ENCODE data around the gene EMID1. TPM values are rescaled to one million over a fixed set of nuclear protein-coding genes. Genes with fewer than 3 reads are reported as not detected.

Gene EMID1
- total RNA-seq, 1 experiment from 2014 or later: 5.4 TPM

DNA sequence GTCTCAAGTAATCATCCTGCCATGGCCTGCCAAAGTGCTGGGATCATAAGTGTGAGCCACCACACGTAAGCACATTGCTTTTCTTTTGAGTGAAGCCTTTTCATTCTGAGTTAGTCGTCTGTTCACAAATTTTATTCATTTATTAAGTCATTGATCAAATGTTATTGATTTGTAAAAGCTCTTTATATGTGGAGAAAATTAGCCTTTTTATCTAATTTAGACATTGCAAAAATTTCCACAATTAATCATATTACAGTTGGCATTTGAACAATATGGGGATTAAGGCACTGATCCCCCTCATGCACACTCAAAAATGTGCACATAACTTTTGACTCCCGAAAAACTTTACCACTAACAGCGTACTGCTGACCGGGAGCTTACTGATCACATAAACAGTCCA, 7.5 kb upstream of the EMID1 start:
- Histone ChIP-seq H3K4me1 (ENCODE audit: insufficient read depth, low read length) (no peaks in the 10 kb centered on the region), H2BK120ac (ENCODE audit: low read depth, low read length, poor library complexity, severe bottlenecking) (no peak overlapping the region), H2BK12ac (ENCODE audit: insufficient read length, low read depth, low read length) (no peak overlapping the region), H3K4ac (ENCODE audit: low read depth, low read length) (no peak overlapping the region), H3K27ac (ENCODE audit: insufficient read length, low read depth, low read length) (no peak overlapping the region), H3K27me3 (ENCODE audit: insufficient read depth, low read length) (no peaks in the 10 kb centered on the region), H2BK20ac (ENCODE audit: low read depth, low read length, poor library complexity, severe bottlenecking) (no peak overlapping the region), H4K20me1 (ENCODE audit: control insufficient read depth, insufficient read depth, insufficient read length) (no peaks in the 10 kb centered on the region), H3K9ac (ENCODE audit: extremely low read depth, insufficient read length, low read length) (no peak overlapping the region), H3K23me2 (ENCODE audit: insufficient read length, low read depth, low read length, poor library complexity, severe bottlenecking) (no peaks in the 10 kb centered on the region), H3K9me3 (ENCODE audit: control insufficient read depth, low read depth, low read length) (no peaks in the 10 kb centered on the region), H3K4me2 (ENCODE audit: insufficient read depth, insufficient read length, low read length) (no peak overlapping the region), H4K5ac (ENCODE audit: insufficient read length, low read depth, low read length) (no peak overlapping the region), H2BK5ac (ENCODE audit: insufficient read length, low read length) (no peak overlapping the region), H3K56ac (ENCODE audit: insufficient read length, low read depth, low read length) (no peak overlapping the region), H3K79me2 (ENCODE audit: insufficient read depth, low read length) (no peaks in the 10 kb centered on the region), H3K23ac (ENCODE audit: insufficient read length, low read depth, low read length) (no peak overlapping the region), H3K79me1 (ENCODE audit: insufficient read depth, low read depth, low read length, poor library complexity, severe bottlenecking) (no peaks in the 10 kb centered on the region), H3K14ac (ENCODE audit: insufficient read depth, low read length) (no peak overlapping the region), H3T11ph (ENCODE audit: low read length) (no peak overlapping the region), H4K8ac (replicated peaks; ENCODE audit: insufficient read length, low read depth, low read length) (no peak overlapping the region), H4K91ac (ENCODE audit: insufficient read length, low read depth, low read length) (no peak overlapping the region), H3K18ac (ENCODE audit: insufficient read length, low read depth, low read length) (no peak overlapping the region), H2BK15ac (ENCODE audit: low read depth, low read length) (no peak overlapping the region), H2AK5ac (ENCODE audit: insufficient read length, low read length) (no peak overlapping the region), H2AFZ (ENCODE audit: low read length) (no peak overlapping the region)
- no peak for TF ChIP-seq CTCF (conservative IDR thresholded peaks at IDR 0.05)
- Mint-ChIP-seq H3K9me3 (peaks cover 2% of the 10 kb centered on the region in 2 experiments; a peak in 3 of 5 replicates), H3K4me3 (no peak overlapping the region), H3K36me3 (ENCODE audit: insufficient read depth in 1 of 3, low read depth in 3 of 3) (peaks cover 0 to 3% (median 3%) of the 10 kb centered on the region in 3 experiments; a peak in 3 of 7 replicates), H3K4me1 (peaks cover 4 to 13% of the 10 kb centered on the region in 2 experiments), H3K27me3 (ENCODE audit: low read depth) (peaks cover 7% of the 10 kb centered on the region), H3K27ac (no peak overlapping the region)
- WGBS (ENCODE audit: extremely low coverage, insufficient read length, low lambda C conversion rate): no CpG with 5 or more reads among the region's 5 CpGs
- no peak for DNase-seq

Measured in H9 (cell line).